Measurements from ENCODE around the gene CLDN12.

CLDN12 gene

DNA sequence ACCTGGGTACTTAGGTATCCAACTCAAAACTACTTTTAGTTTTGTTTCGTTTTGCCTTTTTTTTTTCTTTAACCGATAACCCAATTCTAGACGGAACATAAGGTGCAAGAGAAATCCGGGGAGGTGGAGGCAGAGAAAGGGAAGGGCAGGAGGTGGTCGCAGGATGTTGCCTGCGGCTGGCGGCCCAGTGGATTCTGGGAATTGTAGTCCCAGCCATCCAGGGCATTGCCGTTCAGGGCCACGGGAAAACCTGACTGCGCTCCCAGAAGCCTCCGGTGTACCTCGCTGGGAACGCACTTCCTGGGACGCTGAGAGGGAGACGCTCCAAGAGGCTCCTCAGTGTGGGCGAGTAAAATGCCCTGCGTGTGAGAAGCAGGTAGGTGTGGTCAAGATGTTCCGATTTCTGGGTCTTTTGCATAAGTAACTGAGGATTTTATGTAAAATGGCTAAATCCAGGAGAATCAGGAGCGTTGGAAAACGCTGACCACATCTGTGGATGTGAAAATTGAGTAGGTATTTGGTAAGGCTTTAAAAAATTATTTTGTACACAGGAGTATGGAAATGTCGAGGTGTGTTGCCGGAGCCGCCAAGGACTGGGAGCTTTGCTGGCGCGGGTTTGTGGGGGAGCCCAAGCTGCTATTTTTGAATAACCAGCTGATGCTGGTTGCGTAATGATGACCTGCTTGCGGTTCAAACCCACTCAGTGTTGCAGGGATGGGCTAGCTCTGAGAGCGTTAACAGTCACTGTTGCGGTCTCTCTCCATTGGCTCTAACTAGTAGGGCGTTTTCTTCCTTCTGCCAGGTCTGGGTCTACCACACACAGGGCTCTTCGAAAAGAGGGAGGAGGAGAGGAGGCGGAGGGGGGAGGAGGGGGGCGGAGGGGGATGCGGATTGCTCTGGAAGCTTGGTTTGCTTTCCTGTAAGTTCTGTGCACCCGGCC, at the start of gene CLDN12:
CLDN12 (plus strand) TSS at position 288 of the 940 bp plus-strand sequence. CDS start 9,216 bp downstream, outside the sequence.
- peak; percentile 71 for DNase-seq (ENCODE audit: low read depth)

- DNase-seq (ENCODE audit: low read depth), result no peak
These were observed 19.8 kb upstream of the CLDN12 start for GRCh38 chr7:90383422-90383821.

GRCh38 chr7:90383861-90384260, 19.4 kb upstream of the CLDN12 start:
- DNase-seq (ENCODE audit: low read depth), result peak; percentile 20

GRCh38 chr7:90384433-90384832, 18.8 kb upstream of the CLDN12 start:
- no peak for DNase-seq (ENCODE audit: low read depth)

- DNase-seq (ENCODE audit: low read depth), result no peak
These were observed 15.6 kb upstream of the CLDN12 start for GRCh38 chr7:90387470-90388240.

- DNase-seq (ENCODE audit: low read depth), result no peak
These were observed 12.3 kb upstream of the CLDN12 start for GRCh38 chr7:90390926-90391325.

- DNase-seq (ENCODE audit: low read depth), result no peak
These were observed 11.8 kb upstream of the CLDN12 start for GRCh38 chr7:90391488-90391887.

DNA sequence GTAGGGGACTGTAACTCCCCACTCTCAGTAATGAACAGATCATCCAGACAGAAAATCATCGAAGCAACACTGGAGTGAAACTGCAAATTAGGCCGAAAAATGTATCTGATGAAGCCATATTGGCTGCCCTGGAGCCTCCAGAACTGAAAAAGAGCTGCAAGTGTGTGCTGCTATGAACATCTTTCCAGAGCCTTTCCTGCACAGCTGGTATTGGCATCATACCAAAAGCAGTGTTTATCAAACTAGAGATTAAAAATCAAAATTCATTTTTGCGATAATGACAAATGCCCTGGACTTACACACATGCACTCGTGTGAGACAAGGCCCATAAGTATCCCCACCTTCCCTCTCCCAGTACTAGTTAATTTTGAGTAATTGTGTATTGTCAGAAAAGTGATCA, 6.8 kb upstream of the CLDN12 start:
- no peak for DNase-seq (ENCODE audit: low read depth)

- DNase-seq (ENCODE audit: low read depth), result no peak
These were observed 1.3 kb upstream of the CLDN12 start for GRCh38 chr7:90401989-90402388.

DNA sequence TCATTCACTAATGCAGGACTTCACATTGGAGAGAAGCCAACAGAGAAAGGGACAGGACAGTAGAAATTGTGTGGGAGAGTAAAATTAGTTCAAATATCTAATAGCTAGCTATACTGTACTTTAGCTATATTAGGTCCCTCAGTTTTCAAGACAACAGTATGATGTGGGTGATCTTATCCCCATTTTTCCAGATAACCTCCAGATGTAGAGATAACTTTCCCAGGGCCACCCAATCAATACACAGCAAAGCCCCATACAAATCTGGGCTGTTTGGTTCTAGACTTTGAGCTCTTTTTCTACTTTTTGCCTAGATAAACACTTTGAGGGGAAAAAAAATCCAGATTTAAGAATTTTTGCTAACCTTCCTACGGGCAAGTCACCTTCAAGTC, 482 bp upstream of the CLDN12 start:
- DNase-seq (ENCODE audit: low read depth), result no peak

DNA sequence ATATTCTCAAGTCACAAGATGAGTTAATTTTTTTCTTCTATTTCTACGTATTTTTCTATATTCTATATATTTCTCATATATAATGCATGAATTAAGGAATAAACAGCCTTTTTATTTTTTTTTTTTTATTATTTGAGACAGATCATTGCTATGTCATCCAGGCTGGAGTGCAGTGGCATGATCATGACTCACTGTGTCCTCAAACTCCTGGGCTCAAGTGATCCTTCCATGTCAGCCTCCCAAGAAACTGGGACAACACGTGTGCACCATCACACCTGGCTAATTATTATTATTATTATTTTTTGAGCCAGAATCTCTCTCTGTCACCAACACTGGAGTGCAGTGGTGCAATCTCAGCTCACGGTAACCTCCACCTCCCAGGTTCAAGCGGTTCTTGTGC, 1.5 kb downstream of the CLDN12 start:
- no peak for DNase-seq (ENCODE audit: low read depth)

DNA sequence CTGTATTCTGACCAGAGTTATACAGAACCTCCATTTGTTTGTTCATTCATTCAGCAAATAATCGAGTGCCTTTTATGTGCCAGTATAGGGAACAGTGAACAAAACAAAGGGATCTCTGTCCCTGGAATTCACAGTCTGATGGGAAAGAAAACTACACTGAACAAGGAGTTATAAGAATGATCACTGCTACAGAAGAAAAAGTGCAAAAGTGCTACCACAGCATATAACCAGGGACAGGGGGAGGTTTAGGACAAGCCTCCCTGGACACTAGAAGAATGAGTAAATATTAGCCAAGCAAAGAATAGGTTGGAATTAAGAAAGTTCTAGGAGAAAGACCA, 4.2 kb downstream of the CLDN12 start:
- DNase-seq (ENCODE audit: low read depth), result no peak

DNA sequence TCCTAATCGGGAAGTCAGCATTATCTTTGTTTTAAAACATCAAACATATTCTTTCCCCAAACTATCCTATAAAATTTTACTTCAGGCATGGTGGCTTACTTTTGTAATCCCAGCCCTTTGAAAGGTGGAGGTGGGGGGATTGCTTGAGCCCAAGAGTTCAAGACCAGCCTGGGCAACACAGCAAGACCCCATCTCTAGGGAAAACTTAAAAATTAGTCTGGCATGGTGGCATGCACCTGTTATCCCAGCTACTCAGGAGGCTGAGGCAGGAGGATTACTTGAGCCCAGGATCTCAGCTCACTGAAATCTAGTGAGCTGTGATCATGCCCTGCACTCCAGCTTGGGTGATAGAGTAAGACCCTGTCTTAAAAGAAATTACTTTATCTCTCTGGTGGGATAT, 4.9 kb downstream of the CLDN12 start:
- DNase-seq (ENCODE audit: low read depth), result no peak

GRCh38 chr7:90409667-90410066, 6.4 kb downstream of the CLDN12 start:
- DNase-seq (ENCODE audit: low read depth), result no peak

GRCh38 chr7:90411510-90411909, 8.2 kb downstream of the CLDN12 start:
- DNase-seq (ENCODE audit: low read depth), result no peak

DNA sequence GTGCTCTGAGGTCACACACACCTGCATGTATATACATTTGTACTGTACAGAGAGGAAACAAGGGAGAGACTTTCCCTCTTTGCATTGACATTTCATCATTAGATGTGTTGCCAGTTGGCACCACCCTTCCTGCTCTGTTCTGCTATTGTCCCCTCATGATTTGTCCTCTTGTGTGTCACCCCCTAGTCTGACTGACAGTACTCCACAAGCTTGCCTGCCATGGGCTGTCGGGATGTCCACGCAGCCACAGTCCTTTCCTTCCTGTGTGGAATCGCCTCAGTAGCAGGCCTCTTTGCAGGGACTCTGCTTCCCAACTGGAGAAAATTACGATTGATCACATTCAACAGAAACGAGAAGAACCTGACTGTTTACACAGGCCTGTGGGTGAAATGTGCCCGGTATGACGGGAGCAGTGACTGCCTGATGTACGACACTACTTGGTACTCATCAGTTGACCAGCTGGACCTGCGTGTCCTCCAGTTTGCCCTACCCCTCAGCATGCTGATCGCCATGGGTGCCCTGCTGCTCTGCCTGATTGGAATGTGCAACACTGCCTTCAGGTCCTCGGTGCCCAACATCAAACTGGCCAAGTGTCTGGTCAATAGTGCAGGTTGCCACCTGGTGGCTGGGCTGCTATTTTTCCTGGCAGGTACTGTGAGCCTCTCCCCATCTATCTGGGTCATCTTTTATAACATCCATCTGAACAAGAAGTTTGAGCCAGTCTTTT, 9.4 kb downstream of the CLDN12 start:
- DNase-seq (ENCODE audit: low read depth), result no peak

- DNase-seq (ENCODE audit: low read depth), result no peak
These were observed 9.9 kb downstream of the CLDN12 start for GRCh38 chr7:90413185-90413528.

- DNase-seq (ENCODE audit: low read depth), result no peak
These were observed 18.4 kb downstream of the CLDN12 start for GRCh38 chr7:90421651-90422050.

DNA sequence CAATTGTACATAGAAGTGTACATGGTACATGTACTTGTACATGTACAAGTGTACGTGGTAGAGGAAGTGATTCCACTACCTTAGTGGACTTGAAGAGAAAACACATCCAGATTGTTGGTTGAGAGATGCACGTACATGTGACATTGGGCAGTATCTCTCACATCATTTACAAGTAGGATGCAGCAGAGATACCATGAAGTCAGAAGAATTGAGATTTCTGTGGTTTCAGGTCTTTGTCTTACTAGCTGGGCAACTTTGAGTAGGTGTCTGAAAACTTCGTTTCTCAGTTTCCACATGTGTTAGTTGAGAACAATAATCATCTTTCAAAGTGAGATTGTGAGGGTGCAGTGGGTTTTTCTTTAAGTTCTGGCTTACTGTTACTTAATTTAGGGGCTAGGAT, 21.5 kb downstream of the CLDN12 start:
- no peak for DNase-seq (ENCODE audit: low read depth)

DNA sequence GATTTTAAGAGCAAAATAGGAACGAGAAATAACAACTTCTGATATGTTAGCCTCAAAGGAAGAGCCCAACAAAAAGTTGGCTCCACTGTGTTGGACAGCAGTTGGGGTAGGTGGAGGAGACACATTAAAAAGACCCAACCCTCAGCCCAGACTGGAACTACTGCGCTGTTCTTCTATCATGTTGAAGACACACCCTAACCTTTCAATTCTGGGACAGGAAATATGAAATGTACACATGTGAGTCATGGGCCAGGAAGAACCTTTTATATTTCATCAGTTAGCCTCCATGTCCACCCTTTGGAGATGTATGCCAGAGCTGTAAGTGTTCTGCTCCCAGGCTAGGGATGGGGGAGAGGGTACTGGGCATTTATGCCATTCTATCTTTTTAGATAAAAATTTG, 22.1 kb downstream of the CLDN12 start:
- DNase-seq (ENCODE audit: low read depth), result no peak

DNA sequence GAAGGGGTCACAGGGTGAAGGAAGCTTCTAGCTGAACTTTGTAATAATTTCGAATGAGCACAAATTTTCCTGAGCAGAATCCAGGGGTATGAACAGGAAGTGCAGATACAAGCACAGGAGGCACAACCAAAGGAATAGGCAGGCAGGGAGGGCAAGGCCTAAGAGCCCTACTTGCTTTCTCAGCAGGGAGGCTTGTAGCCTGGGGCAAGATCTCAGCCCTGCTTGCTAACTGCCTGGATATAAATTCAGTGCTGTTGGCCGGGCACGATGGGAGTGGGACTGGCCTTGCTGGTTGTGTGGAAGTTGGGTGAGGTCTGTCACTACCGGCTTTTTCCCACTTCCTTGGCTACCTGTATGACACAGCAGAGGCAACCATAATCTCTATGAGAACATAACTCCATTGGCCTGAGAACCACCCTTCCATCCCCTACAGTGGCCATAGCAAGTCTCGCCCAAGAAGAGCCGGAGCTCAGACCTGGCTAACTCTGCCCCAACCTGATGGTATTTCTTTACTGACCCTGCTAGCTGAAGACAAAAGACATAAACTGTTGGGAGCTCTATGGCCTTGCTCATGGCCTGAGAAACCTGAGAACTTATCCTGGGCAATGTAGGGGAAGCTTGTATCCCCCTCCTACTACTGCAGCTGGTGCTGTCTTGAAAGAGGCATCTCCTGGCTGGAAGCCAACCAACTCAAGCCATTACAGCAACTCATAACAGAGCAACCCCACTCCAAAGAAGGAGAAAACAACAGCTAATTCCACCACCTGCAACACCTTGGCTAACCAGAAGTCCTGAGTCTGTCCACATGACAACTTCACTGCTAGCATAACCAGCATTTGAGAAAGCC, 27.6 kb downstream of the CLDN12 start:
- no peak for DNase-seq (ENCODE audit: low read depth)

- DNase-seq (ENCODE audit: low read depth), result no peak
These were observed 29.5 kb downstream of the CLDN12 start for GRCh38 chr7:90432752-90433151.

Measured in HS-27A (cell line).